K562 (cell line): ENCODE data around the gene SCN4B.

Source experiments
- CHD4 ChIP-seq: fragments of 200-600 bp; sonication (generic); IDR thresholded peaks from 3 replicates; pipeline ENCODE4 v1.6.1; 2012; ENCODE audit warnings: low read depth, mild to moderate bottlenecking, mixed read lengths, low read length, inconsistent platforms; ENCODE audit not compliant: insufficient read depth, insufficient replicate concordance, poor library complexity, severe bottlenecking
- ERF ChIP-seq: fragments of 450-650 bp; formaldehyde crosslinking; IDR thresholded peaks from 2 replicates; pipeline ENCODE4 v1.4.0; 2020; ENCODE audit warnings: mild to moderate bottlenecking, mixed read lengths
- MAFK ChIP-seq: IDR thresholded peaks from 2 replicates; pipeline ENCODE4 v1.6.1; 2011; ENCODE audit warnings: low read length, improper control_type of control experiment
- MIER1 ChIP-seq: fragments of 450-650 bp; IDR thresholded peaks from 2 replicates; pipeline ENCODE4 v1.6.1; 2016; ENCODE audit warnings: antibody characterized with exemption, mild to moderate bottlenecking, low read depth
- TAF1 ChIP-seq: IDR thresholded peaks from 2 replicates; pipeline ENCODE4 v1.6.1; 2011; ENCODE audit warnings: mild to moderate bottlenecking, low read length, moderate library complexity; ENCODE audit not compliant: insufficient read depth, control insufficient read depth, severe bottlenecking; ENCODE audit errors: extremely low read depth
- ZNF263 ChIP-seq: sonication (generic); formaldehyde crosslinking; IDR thresholded peaks from 2 replicates; pipeline ENCODE4 v1.8.0; 2022; ENCODE audit warnings: mild to moderate bottlenecking, missing genetic modification reagents, borderline replicate concordance
- TF ChIP-seq, protein P1 (sequence below), 2 experiments: fragments of 450-650 bp; formaldehyde crosslinking in 1 of 2; IDR thresholded peaks; 2 replicates each; pipeline versions ENCODE4 v1.4.0 to v1.6.1; 2014 to 2020; ENCODE audit warnings: mild to moderate bottlenecking in 2 of 2, borderline replicate concordance in 1 of 2, low read depth in 1 of 2

DNA sequence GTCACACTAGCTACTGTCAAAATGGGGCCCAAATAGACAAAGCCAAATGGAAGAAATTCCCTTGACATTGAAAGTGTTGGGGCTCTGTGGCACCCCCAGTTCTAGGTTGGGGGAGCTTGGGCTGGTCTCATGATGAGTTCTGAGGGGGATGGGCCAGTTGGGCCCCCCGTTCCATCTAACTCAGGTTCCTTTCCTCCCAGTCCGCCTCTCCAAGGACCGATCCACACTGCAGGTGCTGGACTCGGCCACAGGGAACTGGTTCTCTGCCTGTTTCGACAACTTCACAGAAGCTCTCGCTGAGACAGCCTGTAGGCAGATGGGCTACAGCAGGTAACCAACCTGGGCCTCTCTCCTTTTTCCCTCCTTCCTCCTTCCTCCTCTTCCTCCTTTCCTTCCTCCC lies 48.1 kb downstream of the SCN4B start:
- TF ChIP-seq CHD4 (no peak), MAFK (no peak), ZNF263 (CRISPR knock-in tag) (no peak), TAF1 (no peak), ERF (no peak), MIER1 (no peak)
- TF ChIP-seq, protein P1, sequence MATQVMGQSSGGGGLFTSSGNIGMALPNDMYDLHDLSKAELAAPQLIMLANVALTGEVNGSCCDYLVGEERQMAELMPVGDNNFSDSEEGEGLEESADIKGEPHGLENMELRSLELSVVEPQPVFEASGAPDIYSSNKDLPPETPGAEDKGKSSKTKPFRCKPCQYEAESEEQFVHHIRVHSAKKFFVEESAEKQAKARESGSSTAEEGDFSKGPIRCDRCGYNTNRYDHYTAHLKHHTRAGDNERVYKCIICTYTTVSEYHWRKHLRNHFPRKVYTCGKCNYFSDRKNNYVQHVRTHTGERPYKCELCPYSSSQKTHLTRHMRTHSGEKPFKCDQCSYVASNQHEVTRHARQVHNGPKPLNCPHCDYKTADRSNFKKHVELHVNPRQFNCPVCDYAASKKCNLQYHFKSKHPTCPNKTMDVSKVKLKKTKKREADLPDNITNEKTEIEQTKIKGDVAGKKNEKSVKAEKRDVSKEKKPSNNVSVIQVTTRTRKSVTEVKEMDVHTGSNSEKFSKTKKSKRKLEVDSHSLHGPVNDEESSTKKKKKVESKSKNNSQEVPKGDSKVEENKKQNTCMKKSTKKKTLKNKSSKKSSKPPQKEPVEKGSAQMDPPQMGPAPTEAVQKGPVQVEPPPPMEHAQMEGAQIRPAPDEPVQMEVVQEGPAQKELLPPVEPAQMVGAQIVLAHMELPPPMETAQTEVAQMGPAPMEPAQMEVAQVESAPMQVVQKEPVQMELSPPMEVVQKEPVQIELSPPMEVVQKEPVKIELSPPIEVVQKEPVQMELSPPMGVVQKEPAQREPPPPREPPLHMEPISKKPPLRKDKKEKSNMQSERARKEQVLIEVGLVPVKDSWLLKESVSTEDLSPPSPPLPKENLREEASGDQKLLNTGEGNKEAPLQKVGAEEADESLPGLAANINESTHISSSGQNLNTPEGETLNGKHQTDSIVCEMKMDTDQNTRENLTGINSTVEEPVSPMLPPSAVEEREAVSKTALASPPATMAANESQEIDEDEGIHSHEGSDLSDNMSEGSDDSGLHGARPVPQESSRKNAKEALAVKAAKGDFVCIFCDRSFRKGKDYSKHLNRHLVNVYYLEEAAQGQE (IDR thresholded peaks at IDR 0.05; ENCODE audit: borderline replicate concordance): no peak
- TF ChIP-seq, protein P1 (CRISPR knock-in tag; IDR thresholded peaks at IDR 0.05; ENCODE audit: low read depth): no peak
